GM12872 (cell line): ENCODE measurements around the gene TUBGCP6.

Experiments used
- TF ChIP-seq, protein P1 (sequence below): IDR thresholded peaks from 3 replicates; pipeline ENCODE4 v1.5.1; 2011; ENCODE audit warnings: low read depth, mild to moderate bottlenecking, low read length, moderate library complexity; ENCODE audit not compliant: insufficient read depth

The TUBGCP6 gene

DNA sequence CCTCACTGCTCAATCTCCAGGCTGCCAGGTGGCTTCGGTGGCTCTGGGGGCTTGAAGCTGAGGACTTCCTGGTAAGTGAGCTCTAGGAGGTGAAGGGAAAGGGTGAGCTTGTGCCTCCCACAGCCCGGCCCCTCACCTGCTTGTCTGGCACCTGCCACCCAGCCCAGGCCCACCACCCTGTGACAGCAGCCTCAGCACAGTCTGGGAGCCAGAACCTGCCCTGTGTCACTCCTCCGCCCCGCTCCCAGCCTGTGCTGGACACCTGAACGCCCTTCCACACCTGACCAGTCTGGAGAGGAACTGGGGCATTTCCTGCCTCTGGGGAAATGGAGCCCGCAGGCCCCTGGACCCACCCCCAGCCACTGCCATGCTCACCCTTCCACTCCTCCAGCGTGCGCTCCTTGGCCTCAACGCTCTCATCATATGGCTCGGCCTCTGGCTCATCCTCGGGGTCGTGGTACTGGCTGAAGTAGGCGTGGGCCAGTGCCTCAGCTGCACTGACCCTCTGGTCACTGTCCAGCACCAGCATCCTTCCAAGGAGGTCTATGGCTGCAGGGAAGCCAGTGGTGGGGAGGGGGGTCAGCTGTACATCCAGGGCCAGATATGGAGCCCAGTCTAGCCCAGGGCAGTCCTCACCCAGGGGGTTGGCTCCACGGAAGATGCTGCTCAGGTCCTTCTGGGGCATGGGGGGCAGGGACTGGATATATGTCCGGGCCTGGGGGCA, 20.3 kb upstream of the TUBGCP6 start:
- TF ChIP-seq, protein P1, sequence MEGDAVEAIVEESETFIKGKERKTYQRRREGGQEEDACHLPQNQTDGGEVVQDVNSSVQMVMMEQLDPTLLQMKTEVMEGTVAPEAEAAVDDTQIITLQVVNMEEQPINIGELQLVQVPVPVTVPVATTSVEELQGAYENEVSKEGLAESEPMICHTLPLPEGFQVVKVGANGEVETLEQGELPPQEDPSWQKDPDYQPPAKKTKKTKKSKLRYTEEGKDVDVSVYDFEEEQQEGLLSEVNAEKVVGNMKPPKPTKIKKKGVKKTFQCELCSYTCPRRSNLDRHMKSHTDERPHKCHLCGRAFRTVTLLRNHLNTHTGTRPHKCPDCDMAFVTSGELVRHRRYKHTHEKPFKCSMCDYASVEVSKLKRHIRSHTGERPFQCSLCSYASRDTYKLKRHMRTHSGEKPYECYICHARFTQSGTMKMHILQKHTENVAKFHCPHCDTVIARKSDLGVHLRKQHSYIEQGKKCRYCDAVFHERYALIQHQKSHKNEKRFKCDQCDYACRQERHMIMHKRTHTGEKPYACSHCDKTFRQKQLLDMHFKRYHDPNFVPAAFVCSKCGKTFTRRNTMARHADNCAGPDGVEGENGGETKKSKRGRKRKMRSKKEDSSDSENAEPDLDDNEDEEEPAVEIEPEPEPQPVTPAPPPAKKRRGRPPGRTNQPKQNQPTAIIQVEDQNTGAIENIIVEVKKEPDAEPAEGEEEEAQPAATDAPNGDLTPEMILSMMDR, result no peak

DNA sequence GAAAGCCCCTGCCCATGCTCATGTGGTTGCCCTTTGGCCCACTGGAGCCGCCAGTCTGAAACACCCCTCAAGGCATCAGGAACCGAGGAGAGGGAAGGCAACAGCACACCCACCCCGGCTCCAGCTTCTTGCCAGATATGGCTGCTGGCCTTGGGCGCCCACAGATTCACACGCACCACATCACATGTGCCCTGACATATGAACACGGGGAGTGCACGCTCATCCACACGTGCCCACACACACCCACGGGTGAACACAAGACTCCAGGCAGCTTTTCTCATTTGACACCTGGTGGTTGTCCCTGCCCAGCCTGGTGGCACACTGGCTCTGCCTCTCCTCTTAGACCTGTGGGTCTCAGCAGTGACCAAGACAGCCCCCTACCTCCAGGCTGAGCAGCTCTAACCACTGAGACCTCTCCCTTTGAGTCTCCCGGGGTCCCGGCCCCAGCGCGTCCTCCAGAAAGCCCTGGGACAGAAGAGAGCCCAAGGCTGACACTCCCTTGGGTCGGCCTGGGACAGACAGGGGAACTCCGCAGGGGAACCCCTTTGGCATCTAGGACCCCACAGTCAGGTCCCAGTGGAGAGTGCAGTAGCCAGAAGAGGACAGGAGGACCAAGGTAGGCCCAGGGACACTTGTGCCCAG, 19.4 kb upstream of the TUBGCP6 start:
- TF ChIP-seq, protein P1, result no peak

DNA sequence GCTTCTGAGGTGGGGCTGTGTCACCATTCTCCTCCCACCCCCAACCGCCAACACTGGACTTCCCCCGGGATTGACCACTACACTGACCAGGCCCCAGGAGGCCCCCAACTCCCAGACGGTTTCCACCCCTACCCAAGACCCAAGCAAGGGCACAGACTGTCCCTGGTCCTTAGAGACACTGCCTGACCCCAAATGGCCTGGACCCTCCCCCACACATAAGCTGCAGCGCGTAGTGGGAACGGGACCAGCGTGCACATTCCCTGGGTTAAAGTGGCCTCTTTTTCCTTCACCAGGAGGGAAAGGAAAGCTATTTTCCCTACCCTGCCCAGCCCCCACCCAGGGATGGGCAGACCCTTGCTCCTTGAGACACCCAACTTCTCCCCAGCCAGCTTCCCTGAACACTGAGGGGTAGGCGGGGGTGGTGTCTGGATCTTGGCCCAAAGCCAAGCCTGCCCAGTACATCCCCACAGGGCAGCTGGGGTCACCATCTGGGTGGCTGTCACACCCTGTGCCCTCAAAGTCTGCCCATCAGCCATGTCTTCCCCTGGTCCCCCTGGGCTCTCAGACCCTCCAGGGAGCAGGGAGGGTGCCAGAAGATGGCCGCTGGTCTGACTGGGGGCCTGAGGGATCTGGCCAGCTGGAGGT, 18.3 kb upstream of the TUBGCP6 start:
- TF ChIP-seq, protein P1, result no peak

DNA sequence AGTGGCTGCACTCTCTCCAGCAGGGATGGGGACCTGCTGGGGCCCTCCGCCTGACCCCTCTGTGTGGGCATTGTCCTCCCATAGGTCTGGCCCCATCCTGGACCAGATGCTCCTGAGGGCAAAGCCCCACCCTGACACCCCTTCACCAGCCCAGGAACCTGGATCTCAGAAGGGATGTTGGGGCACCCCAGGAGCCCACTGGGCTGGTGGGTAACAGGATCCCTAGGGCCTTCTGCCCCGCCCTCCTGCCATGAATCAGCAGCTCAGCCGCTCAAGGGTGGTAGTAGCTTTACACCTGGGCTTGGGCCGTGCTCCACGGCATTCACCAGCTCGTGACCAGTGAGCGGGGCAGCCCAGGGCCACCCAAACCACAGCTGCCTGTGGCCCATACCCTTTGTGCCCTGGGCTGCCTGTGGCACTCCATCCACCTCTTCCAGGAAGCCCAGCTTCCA, 17.7 kb upstream of the TUBGCP6 start:
- TF ChIP-seq, protein P1, result no peak

DNA sequence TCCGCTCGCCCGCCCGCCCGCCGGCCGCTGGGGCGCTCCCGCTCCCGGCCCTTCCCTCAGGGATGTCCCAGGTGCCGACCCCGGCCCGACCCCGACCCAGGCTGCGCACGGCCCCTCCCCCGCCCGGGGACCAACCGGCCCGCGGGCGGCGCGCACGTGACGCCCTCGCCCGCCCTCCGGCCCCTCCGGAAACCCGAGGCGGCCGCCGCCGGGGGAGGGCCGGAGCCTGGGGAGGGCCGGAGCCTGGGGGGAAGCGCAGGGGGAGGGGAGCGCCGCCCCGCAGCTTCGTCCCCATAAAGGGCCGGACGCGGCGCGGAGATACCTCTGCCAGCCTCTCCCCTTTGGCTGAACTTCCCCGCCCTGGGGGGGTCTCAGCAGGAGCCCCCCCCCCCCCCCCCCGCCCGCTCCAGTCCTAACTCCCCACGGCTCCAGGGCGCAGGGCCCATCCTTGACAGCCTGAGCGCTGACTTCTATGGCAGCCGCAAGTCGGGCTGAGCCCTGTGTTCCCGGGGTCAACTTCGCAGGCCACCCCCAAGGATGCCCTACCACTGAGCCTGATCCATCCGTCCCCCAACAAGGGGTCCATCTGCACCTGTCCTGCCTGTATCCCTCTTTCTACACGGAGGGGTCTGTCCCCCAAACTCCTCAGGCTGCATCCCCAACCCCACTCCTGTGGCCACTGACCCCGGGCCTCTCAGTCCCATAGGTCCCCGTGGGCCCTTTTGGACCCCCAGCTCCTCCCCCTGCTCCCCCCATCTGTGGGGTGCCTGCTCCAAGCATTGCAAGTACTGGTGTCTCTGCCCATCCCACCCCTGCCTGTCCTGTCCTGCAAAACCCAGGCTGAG, 17.0 kb upstream of the TUBGCP6 start, which contains the start of gene MAPK12:
TSS of gene MAPK12 (minus strand) at position 69 of the 845 bp plus-strand sequence. CDS start 174 bp downstream, outside the sequence.
- TF ChIP-seq, protein P1, result no peak

DNA sequence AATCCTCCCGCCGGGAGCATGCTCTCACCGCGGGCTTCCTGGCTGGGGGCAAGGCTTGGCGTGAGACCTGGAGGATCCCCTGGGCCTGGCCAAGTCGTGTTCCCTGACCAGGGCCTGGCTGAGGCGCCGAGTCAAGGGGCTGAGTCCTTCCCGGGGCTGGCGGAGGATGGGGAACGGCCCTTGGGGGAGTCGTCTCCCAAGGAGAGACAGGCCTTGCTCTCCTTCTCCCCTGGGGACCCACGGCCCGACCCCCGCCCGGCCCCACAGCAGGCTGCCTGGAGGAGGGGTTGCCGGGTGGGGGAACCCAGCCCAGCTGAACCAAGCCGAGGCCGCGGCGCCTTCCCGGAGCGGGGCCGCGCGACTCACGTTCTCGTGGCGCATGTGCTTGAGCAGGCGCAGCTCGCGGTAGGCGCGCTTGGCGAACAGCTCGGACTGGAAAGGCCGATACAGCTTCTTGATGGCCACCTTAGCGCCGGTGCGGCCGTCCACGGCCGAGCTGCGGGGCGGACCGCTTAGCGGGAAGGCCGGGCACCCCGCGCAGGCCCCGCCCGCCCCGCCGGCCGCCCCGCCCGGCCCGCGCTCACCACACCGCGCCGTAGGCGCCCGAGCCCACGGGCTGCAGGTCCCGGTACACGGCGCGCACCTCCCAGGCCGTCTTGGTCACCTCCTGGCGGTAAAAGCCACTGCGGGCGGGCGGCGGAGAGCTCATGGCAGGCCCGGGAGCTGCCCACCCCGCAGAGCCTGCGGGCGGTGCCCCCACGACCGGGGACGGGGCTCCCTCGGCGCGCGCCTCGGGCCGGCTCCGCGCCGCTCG, 16.2 kb upstream of the TUBGCP6 start:
- TF ChIP-seq, protein P1, result no peak
